K562 (cell line): ENCODE measurements around the gene CPT1A. TPM values are rescaled to one million over a fixed set of nuclear protein-coding genes. Genes with fewer than 3 reads are reported as not detected.

Experiments used
- ATAC-seq: fragments of 200-7000 bp; cut with Tn5 transposase; 3 replicates; pipeline ENCODE4 v1.9.1; 2020; ENCODE audit warnings: moderate library complexity
- BruUV-seq: library from RNA; stranded (reverse); fragments of 400-500 nt; replicated peaks from 2 replicates; lab custom pipeline; 2021; lab: Mats Ljungman, UMichigan
- CTCF ChIA-PET: fragments of 300-600 bp; formaldehyde crosslinking; extraction: SDS; loops from one replicate; lab custom pipeline; 2021; ENCODE audit warnings: low intra/inter-chr PET ratio; lab: Yijun Ruan, JAX
- POLR2A ChIA-PET: fragments of 300-600, 350-650 bp; sonication (Branson Sonifier 250); formaldehyde crosslinking; extraction: SDS; loops from one replicate; lab custom pipeline; 2021; ENCODE audit warnings: antibody characterized with exemption, inconsistent platforms; lab: Yijun Ruan, JAX
- DNase-seq, 4 experiments: peaks; one replicate each; pipeline versions ENCODE4 v3.0.0 to v3.0.0-alpha.2; 2011 to 2018; ENCODE audit warnings: low spot score in 3 of 4, mixed read lengths in 3 of 4; ENCODE audit errors: extremely low read depth in 1 of 4
- FAIRE-seq: peaks from 2 replicates; lab custom pipeline; 2011; peaks lifted over from hg19 to GRCh38; lab: Jason Lieb, UNC
- H2AFZ ChIP-seq: 2 replicates; pipeline ENCODE4 v1.6.0; 2011; ENCODE audit warnings: low read depth, low read length, control low read depth, inconsistent platforms
- H3K27ac ChIP-seq: fragments of 200-600 bp; 3 replicates; pipeline ENCODE4 v1.8.0; 2011; ENCODE audit warnings: low read depth, mild to moderate bottlenecking, control low read depth, inconsistent platforms, low read length, moderate library complexity, mixed read lengths; ENCODE audit errors: extremely low read depth
- H3K27me3 ChIP-seq, 2 experiments: fragments of 300-600 bp in 1 of 2; 2 replicates in 1 of 2; 3 replicates in 1 of 2; pipeline versions ENCODE4 v1.6.0 to v1.8.0; 2011; ENCODE audit warnings: inconsistent platforms in 2 of 2, low read length in 2 of 2, mild to moderate bottlenecking in 1 of 2, mixed read lengths in 1 of 2, moderate library complexity in 1 of 2; ENCODE audit not compliant: control insufficient read depth in 2 of 2, insufficient read depth in 2 of 2
- H3K36me3 ChIP-seq: fragments of 300-600 bp; 3 replicates; pipeline ENCODE4 v1.8.0; 2011; ENCODE audit warnings: mild to moderate bottlenecking, low read length, inconsistent platforms; ENCODE audit not compliant: control insufficient read depth, insufficient read depth
- H3K4me1 ChIP-seq, 2 experiments: fragments of 200-600 bp in 1 of 2; replicated peaks in 1 of 2; 2 replicates in 1 of 2; 3 replicates in 1 of 2; pipeline versions ENCODE4 v1.5.1 to v1.8.0; 2011; ENCODE audit warnings: inconsistent platforms in 2 of 2, low read length in 2 of 2, mild to moderate bottlenecking in 1 of 2, mixed read lengths in 1 of 2, moderate library complexity in 1 of 2; ENCODE audit not compliant: control insufficient read depth in 2 of 2, insufficient read depth in 2 of 2
- H3K4me2 ChIP-seq: 2 replicates; pipeline ENCODE4 v1.6.1; 2011; ENCODE audit warnings: low read length, control low read depth, inconsistent platforms, mixed read lengths; ENCODE audit not compliant: insufficient read depth
- H3K4me3 ChIP-seq: fragments of 200-600 bp; sonication (generic), shearing (Covaris generic); 2 replicates; pipeline ENCODE4 v1.5.1; 2016; ENCODE audit warnings: control low read depth, inconsistent platforms
- H3K79me2 ChIP-seq: fragments of 200-600 bp; 3 replicates; pipeline ENCODE4 v1.8.0; 2011; ENCODE audit warnings: low read length, inconsistent platforms; ENCODE audit not compliant: control insufficient read depth, insufficient read depth
- H3K9ac ChIP-seq, 2 experiments: 2 replicates each; pipeline versions ENCODE4 v1.6.0 to v1.6.1; 2011; ENCODE audit warnings: low read depth in 2 of 2, low read length in 2 of 2, control low read depth in 1 of 2, inconsistent platforms in 1 of 2, mild to moderate bottlenecking in 1 of 2, mixed read lengths in 1 of 2; ENCODE audit not compliant: insufficient read depth in 1 of 2
- H3K9me1 ChIP-seq: one replicate; pipeline ENCODE4 v1.6.0; 2011; ENCODE audit warnings: inconsistent platforms, mild to moderate bottlenecking, low read length, moderate library complexity; ENCODE audit not compliant: control insufficient read depth, insufficient read depth
- H3K9me3 ChIP-seq: replicated peaks from 2 replicates; pipeline ENCODE4 v1.5.1; 2011; ENCODE audit warnings: low read depth, low read length, inconsistent platforms; ENCODE audit not compliant: control insufficient read depth, insufficient read depth
- H4K20me1 ChIP-seq: replicated peaks from 2 replicates; pipeline ENCODE4 v1.6.1; 2011; ENCODE audit warnings: low read length, inconsistent platforms, mixed read lengths; ENCODE audit not compliant: control insufficient read depth, insufficient read depth
- CAMTA2 ChIP-seq: fragments of 250-450 bp; sonication (Bioruptor Pico); conservative IDR thresholded peaks from 2 replicates; pipeline ENCODE4 v1.5.1; 2022
- CBFA2T2 ChIP-seq: fragments of 450-650 bp; conservative IDR thresholded peaks from 2 replicates; pipeline ENCODE4 v1.6.1; 2017; ENCODE audit warnings: mild to moderate bottlenecking
- GTF2A2 ChIP-seq: IDR thresholded peaks from 2 replicates; pipeline ENCODE4 v1.6.1; 2016; ENCODE audit warnings: mild to moderate bottlenecking, missing genetic modification characterization, missing compliant biosample characterization
- IFI16 ChIP-seq: fragments of 250-450 bp; sonication (Bioruptor Pico); IDR thresholded peaks from 2 replicates; pipeline ENCODE4 v2.1.2; 2022; ENCODE audit warnings: mild to moderate bottlenecking, inconsistent platforms
- MYBL2 ChIP-seq, 2 experiments: fragments of 450-650 bp in 1 of 2; sonication (generic) in 1 of 2; formaldehyde crosslinking in 1 of 2; IDR thresholded peaks; 2 replicates each; pipeline versions ENCODE4 v1.6.1 to v1.8.1; 2017 to 2022; ENCODE audit warnings: borderline replicate concordance in 1 of 2, inconsistent platforms in 1 of 2, low read depth in 1 of 2, mild to moderate bottlenecking in 1 of 2, missing genetic modification reagents in 1 of 2, moderate library complexity in 1 of 2
- PRMT5 ChIP-seq: sonication (generic); formaldehyde crosslinking; IDR thresholded peaks from 2 replicates; pipeline ENCODE4 v1.5.0; 2020; ENCODE audit warnings: missing genetic modification reagents
- ZNF184 ChIP-seq: sonication (generic); formaldehyde crosslinking; IDR thresholded peaks from 2 replicates; pipeline ENCODE4 v1.5.0; 2020; ENCODE audit warnings: missing genetic modification reagents
- ZNF384 ChIP-seq: IDR thresholded peaks from 2 replicates; pipeline ENCODE4 v1.6.1; 2012; ENCODE audit warnings: low read depth, low read length, improper control_type of control experiment
- WGBS: fragments of 100-300 bp; shearing (Covaris generic); methylation state at CpG from one replicate; pipeline ENCODE4 v1.1.6; 2016; ENCODE audit warnings: low coverage, mixed read lengths; ENCODE audit not compliant: insufficient coverage; ENCODE audit errors: missing lambda C conversion rate; 5-methylcytosine and 5-hydroxymethylcytosine counted together
- in situ Hi-C: fragments of 300-500 bp; cut with MboI; formaldehyde crosslinking; loops from 4 replicates; pipeline ENCODE4 v1.15.0; 2018; ENCODE audit warnings: inconsistent platforms, mixed read lengths
- intact Hi-C: fragments of 100-400 bp; cut with micrococcal nuclease; formaldehyde crosslinking; loops from 2 replicates; pipeline ENCODE4 v1.14.2; 2022
- polyA plus RNA-seq, 8 experiments: library from polyadenylated mRNA; depleted of rRNA in 4 of 8; stranded (reverse) in 5 of 8; unstranded in 3 of 8; fragments of >200 nt; fragmentation: Nextera tagmentation in 2 of 8; fragmentation: Illumina TruSeq in 1 of 8; extraction: Ambion mirVana in 2 of 8; extraction: Trizol in 1 of 8; gene quantifications; 2 replicates each; pipeline versions ENCODE4 v1.2.1 to v1.2.3, GENCODE V29; 2011 to 2014; ENCODE audit warnings: inconsistent platforms in 1 of 8, missing spikeins in 1 of 8
- total RNA-seq, 7 experiments: library from RNA; depleted of rRNA in 6 of 7; stranded (reverse); fragments of >200 nt in 6 of 7; fragmentation: Illumina TruSeq in 2 of 7; extraction: Trizol in 2 of 7; gene quantifications; 2 replicates each; pipeline versions ENCODE4 v1.2.1 to v1.2.3, GENCODE V29; 2011 to 2021; ENCODE audit warnings: low replicate concordance in 1 of 7
- TF ChIP-seq, protein P1 (sequence below): fragments of 450-650 bp; IDR thresholded peaks from 2 replicates; pipeline ENCODE4 v1.6.1; 2016; ENCODE audit warnings: low read depth, mild to moderate bottlenecking, moderate library complexity
- TF ChIP-seq, protein P2 (sequence below), 2 experiments: fragments of 450-650 bp; IDR thresholded peaks; 2 replicates each; pipeline ENCODE4 v1.6.1; 2016; ENCODE audit warnings: mild to moderate bottlenecking in 2 of 2, borderline replicate concordance in 1 of 2, low read depth in 1 of 2, moderate library complexity in 1 of 2

The CPT1A gene
- total and polyA plus RNA-seq, 9 of the 15 experiments (the other 6 are each of a cell fraction or from before 2014, with no cell fraction given), result 2.6 to 29.1 (median 12.3) TPM

DNA sequence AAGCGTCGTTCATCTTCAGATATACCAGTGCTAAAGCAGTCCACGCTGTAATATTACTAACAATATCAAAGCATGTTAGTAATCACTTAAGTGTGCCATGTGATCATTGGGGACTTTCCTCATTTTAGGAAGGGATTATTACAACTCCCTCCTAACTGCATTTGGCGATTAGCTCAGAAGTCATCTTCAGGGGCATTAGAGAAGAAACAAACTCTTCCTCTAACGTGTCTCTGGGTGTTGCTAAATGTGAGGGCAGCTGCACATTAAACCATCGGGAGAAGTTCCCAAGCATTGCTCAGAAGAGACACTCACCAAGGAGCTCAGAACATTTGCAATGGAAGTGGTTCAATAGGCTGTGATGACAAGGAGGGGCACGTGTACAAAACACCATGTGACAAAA lies 107.6 kb downstream of the CPT1A start:
- in situ Hi-C loops, result no loop called here
- Histone ChIP-seq H3K27ac (no peak overlapping the region), H3K9me1 (no peaks in the 10 kb centered on the region), H3K9me3 (no peaks in the 10 kb centered on the region), H3K4me3 (no peak overlapping the region), H3K4me2 (no peak overlapping the region), H3K79me2 (no peaks in the 10 kb centered on the region), H4K20me1 (no peaks in the 10 kb centered on the region; the same call in 1 of the 2 replicates), H2AFZ (no peak overlapping the region), H3K36me3 (no peaks in the 10 kb centered on the region), H3K27me3 (peaks cover 0 to 3% of the 10 kb centered on the region in 2 experiments; a peak in 2 of 5 replicates), H3K9ac (no peak overlapping the region), H3K4me1 (no peaks in the 10 kb centered on the region; a peak in 1 of 5 replicates)
- TF ChIP-seq ZNF384 (no peak), CAMTA2 (CRISPR knock-in tag) (no peak), PRMT5 (CRISPR knock-in tag) (no peak), MYBL2 (IDR thresholded peaks at IDR 0.05; ENCODE audit: low read depth) (no peak), MYBL2 (CRISPR knock-in tag; IDR thresholded peaks at IDR 0.05; ENCODE audit: borderline replicate concordance) (no peak), ZNF184 (no peak), IFI16 (CRISPR knock-in tag) (no peak), GTF2A2 (no peak), CBFA2T2 (no peak)
- TF ChIP-seq, protein P1, sequence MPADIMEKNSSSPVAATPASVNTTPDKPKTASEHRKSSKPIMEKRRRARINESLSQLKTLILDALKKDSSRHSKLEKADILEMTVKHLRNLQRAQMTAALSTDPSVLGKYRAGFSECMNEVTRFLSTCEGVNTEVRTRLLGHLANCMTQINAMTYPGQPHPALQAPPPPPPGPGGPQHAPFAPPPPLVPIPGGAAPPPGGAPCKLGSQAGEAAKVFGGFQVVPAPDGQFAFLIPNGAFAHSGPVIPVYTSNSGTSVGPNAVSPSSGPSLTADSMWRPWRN, result no peak
- TF ChIP-seq, protein P2, sequence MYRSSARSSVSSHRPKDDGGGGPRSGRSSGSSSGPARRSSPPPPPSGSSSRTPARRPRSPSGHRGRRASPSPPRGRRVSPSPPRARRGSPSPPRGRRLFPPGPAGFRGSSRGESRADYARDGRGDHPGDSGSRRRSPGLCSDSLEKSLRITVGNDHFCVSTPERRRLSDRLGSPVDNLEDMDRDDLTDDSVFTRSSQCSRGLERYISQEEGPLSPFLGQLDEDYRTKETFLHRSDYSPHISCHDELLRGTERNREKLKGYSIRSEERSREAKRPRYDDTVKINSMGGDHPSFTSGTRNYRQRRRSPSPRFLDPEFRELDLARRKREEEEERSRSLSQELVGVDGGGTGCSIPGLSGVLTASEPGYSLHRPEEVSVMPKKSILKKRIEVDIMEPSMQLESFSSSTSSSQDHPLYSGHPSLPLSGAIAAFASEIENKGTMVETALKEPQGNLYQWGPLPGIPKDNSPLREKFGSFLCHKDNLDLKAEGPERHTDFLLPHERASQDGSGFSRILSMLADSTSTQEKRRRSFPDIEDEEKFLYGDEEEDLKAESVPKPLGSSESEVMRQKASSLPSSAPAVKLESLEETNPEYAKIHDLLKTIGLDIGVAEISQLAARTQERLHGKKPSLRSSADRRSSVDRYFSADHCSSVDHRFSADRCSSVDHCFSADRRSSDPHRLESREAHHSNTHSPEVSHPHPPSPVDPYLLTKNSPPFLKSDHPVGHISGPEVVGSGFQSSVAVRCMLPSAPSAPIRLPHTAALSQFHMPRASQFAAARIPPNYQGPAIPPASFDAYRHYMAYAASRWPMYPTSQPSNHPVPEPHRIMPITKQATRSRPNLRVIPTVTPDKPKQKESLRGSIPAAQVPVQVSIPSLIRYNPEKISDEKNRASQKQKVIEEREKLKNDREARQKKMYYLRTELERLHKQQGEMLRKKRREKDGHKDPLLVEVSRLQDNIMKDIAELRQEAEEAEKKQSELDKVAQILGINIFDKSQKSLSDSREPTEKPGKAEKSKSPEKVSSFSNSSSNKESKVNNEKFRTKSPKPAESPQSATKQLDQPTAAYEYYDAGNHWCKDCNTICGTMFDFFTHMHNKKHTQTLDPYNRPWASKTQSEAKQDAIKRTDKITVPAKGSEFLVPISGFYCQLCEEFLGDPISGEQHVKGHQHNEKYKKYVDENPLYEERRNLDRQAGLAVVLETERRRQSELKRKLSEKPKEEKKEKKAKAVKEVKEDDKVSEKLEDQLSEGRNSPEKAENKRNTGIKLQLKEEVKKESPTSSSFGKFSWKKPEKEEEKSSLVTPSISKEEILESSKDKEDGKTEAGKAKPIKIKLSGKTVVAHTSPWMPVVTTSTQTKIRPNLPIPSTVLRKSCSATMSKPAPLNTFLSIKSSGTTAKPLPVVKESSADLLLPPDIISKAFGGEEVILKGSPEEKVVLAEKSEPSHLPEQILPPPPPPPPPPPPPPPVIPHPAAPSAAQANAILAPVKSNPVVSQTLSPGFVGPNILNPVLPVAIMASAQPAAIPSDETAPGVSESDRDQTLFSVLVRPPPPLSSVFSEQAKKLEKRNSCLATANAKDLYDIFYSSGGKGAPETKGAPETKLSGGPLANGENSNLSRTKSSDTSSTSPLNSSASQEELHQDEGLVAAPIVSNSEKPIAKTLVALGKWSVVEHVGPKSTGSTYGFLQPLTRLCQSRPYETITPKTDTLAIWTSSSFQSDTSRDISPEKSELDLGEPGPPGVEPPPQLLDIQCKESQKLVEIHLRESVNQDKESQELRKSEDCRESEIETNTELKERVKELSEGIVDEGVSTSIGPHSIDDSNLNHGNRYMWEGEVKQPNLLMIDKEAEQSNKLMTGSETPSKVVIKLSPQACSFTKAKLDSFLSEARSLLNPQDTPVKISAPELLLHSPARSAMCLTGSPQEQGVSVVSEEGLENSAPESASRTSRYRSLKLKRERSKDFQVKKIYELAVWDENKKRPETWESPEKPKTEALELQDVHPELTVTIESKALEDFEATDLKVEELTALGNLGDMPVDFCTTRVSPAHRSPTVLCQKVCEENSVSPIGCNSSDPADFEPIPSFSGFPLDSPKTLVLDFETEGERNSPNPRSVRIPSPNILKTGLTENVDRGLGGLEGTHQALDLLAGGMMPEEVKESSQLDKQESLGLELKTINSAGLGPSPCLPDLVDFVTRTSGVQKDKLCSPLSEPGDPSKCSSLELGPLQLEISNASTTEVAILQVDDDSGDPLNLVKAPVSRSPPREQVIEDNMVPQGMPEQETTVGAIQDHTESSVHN (IDR thresholded peaks at IDR 0.05; ENCODE audit: borderline replicate concordance in 1 of 2, low read depth in 1 of 2), result no peak
- POLR2A ChIA-PET, result interaction anchor here (0.6 kb wide), 1 partner anchor 66 kb away, joined by 4 read pairs; no protein-coding TSS in a partner anchor
- CTCF ChIA-PET, result interaction anchor here (0.5 kb wide), 1 partner anchor 488 kb away, joined by 4 read pairs; no protein-coding TSS in a partner anchor
- 47% methylated on average over 7 of the region's 7 CpGs for WGBS
- no peak for ATAC-seq
- DNase-seq, result no peak
- intact Hi-C loops, result no loop called here
- BruUV-seq, result no TSS peak
- no peak for FAIRE-seq
